Mesothelial cell of epicardium (in vitro differentiated cells): ENCODE measurements around the gene PDGFC. TPM values are rescaled to one million over a fixed set of nuclear protein-coding genes. Genes with fewer than 3 reads are reported as not detected.

Experiments
- DNase-seq, 2 experiments: peaks; one replicate each; pipeline ENCODE4 v3.0.0; 2021; ENCODE audit warnings: low spot score in 2 of 2; ENCODE audit not compliant: unreplicated experiment in 2 of 2
- H3K27ac Mint-ChIP-seq: 2 replicates; pipeline ENCODE4 v1.8.0; 2021; ENCODE audit warnings: mixed read lengths
- H3K27me3 Mint-ChIP-seq: 2 replicates; pipeline ENCODE4 v1.8.0; 2021; ENCODE audit warnings: low read depth, mixed read lengths
- H3K36me3 Mint-ChIP-seq: 2 replicates; pipeline ENCODE4 v1.8.0; 2021; ENCODE audit warnings: mixed read lengths
- H3K4me1 Mint-ChIP-seq: 2 replicates; pipeline ENCODE4 v1.8.0; 2021; ENCODE audit warnings: mixed read lengths
- H3K4me3 Mint-ChIP-seq: 2 replicates; pipeline ENCODE4 v1.8.0; 2021; ENCODE audit warnings: mild to moderate bottlenecking, moderate library complexity, mixed read lengths
- H3K9me3 Mint-ChIP-seq: 2 replicates; pipeline ENCODE4 v1.8.0; 2021; ENCODE audit warnings: mixed read lengths
- total RNA-seq: library from RNA; stranded (reverse); gene quantifications from 3 replicates; pipeline ENCODE4 v1.2.1, GENCODE V29; 2021
- TF ChIP-seq, protein P1 (sequence below): fragments of 200-600 bp; sonication (generic); IDR thresholded peaks from one replicate; pipeline ENCODE4 v1.5.0; 2021; ENCODE audit warnings: antibody characterized with exemption; ENCODE audit not compliant: unreplicated experiment

PDGFC gene
- total RNA-seq, 1 donor from 2014 or later, result 83.5 TPM

DNA sequence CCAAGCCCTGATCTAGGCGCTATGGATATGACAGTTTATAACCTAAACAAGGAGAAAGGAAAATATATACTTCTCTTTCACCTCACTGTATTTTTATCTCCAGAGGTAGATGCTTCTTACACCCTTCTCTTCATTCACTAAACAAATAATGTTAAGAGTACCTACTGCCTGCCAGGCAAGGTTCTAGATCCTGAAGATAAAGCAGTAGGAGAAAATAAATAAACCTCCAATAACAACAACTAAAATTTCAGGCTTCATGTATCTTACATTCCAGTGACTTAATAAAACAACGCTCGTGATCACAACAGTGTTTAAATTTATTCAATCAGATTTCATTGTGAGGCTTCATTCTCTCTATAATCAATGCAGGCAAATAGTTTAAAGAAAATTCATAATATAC, 20.7 kb downstream of the PDGFC start:
- DNase-seq, result no peak
- no peak overlapping the region for H3K4me3 Mint-ChIP-seq
- H3K27ac Mint-ChIP-seq, result peak overlapping the region; percentile 39
- peaks cover 3% of the 10 kb centered on the region for H3K9me3 Mint-ChIP-seq
- TF ChIP-seq, protein P1, sequence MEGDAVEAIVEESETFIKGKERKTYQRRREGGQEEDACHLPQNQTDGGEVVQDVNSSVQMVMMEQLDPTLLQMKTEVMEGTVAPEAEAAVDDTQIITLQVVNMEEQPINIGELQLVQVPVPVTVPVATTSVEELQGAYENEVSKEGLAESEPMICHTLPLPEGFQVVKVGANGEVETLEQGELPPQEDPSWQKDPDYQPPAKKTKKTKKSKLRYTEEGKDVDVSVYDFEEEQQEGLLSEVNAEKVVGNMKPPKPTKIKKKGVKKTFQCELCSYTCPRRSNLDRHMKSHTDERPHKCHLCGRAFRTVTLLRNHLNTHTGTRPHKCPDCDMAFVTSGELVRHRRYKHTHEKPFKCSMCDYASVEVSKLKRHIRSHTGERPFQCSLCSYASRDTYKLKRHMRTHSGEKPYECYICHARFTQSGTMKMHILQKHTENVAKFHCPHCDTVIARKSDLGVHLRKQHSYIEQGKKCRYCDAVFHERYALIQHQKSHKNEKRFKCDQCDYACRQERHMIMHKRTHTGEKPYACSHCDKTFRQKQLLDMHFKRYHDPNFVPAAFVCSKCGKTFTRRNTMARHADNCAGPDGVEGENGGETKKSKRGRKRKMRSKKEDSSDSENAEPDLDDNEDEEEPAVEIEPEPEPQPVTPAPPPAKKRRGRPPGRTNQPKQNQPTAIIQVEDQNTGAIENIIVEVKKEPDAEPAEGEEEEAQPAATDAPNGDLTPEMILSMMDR, result no peak
- peaks cover 7% of the 10 kb centered on the region for H3K36me3 Mint-ChIP-seq
- peaks cover 80% of the 10 kb centered on the region for H3K4me1 Mint-ChIP-seq
- no peaks in the 10 kb centered on the region for H3K27me3 Mint-ChIP-seq

DNA sequence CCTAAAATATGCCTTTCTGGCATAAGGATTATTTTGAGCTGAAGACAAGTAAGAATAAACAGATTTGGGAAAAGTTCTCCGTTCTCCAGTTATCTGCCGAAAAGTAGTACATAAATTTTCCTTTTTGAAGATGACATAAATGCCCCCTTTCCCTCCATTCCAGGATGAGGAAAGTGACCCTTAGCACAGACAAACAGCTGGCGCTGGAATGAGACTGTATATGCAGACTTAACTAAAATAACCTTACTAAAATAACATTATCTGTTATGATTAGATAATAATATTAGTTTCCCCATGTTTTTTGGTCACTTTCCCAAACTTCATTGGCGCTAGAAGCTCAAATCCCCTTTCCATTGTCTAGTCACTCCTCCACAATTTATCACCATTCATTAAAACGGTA, 21.5 kb downstream of the PDGFC start:
- peak overlapping the region; percentile 92 for H3K27ac Mint-ChIP-seq
- no peak for DNase-seq
- no peaks in the 10 kb centered on the region for H3K27me3 Mint-ChIP-seq
- no peak overlapping the region for H3K4me3 Mint-ChIP-seq
- H3K4me1 Mint-ChIP-seq, result peaks cover 87% of the 10 kb centered on the region
- TF ChIP-seq, protein P1, result no peak
- no peaks in the 10 kb centered on the region for H3K9me3 Mint-ChIP-seq
- H3K36me3 Mint-ChIP-seq, result peaks cover 3% of the 10 kb centered on the region

DNA sequence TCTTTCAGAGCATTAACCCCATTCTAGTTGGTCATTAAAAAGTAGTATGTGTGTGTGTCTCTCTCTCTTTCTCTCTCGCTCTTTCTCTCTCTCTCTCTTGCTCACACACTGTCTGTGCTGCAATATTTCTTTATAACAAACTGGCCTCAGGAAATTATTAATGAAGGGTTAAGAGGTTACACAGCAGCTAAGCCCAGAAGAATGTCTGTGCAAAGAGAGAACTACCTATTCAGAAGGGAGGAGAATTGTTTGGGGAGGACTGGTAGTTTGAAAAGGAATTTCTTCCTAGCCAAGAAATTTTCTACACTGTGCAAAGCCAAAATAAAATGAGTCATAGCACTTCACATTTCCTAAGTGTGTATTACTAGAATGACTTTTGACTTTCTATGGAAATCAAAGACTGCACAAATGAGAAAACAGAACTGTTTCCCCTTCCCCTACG, 22.2 kb downstream of the PDGFC start:
- H3K4me3 Mint-ChIP-seq, result no peak overlapping the region
- TF ChIP-seq, protein P1, result no peak
- peak overlapping the region; percentile 92 for H3K27ac Mint-ChIP-seq
- no peak for DNase-seq
- no peaks in the 10 kb centered on the region for H3K9me3 Mint-ChIP-seq
- H3K36me3 Mint-ChIP-seq, result no peaks in the 10 kb centered on the region
- H3K4me1 Mint-ChIP-seq, result peaks cover 88% of the 10 kb centered on the region
- no peaks in the 10 kb centered on the region for H3K27me3 Mint-ChIP-seq

DNA sequence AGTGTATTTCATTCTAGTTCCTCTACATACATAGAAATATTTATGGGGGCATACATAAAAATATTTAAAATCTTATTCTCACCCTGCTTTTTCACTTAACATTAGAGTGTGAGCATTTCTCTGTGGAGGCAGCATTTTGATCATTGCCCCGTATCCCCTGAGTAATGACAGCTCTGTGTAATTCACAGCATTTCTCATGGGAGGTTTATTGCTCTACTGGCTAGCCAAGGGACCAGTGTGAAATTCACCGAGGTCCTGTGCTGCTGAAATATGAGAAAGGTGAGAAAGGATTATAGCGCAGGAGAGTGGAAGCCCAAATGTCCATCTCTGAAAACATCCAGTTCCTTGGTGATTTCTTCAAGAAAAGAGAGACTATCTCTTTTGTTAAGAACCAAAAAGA, 22.9 kb downstream of the PDGFC start:
- Mint-ChIP-seq H3K4me1 (peaks cover 88% of the 10 kb centered on the region), H3K4me3 (no peak overlapping the region), H3K36me3 (no peaks in the 10 kb centered on the region), H3K27ac (peak overlapping the region; percentile 83), H3K9me3 (no peaks in the 10 kb centered on the region), H3K27me3 (no peaks in the 10 kb centered on the region)
- DNase-seq, result no peak
- TF ChIP-seq, protein P1, result no peak

DNA sequence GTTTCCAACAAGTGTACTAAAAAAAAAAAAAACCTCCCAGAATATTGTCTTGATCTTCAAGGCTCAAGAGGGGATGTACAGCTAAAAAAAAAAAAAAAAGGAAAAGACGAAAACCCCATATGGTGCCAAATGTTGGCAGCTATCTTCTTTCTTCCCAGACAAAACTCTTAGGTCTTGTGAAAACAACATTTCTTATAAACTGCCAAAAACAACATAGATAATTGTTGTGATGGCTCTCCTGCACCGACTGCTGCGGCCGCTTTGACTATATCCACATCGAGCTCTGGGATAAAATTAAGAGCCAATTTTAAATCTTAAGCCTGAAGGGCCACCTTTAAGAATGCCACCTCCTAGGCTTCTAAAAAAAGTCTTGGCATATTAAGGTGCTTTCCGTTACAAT, 23.5 kb downstream of the PDGFC start:
- H3K27me3 Mint-ChIP-seq, result no peaks in the 10 kb centered on the region
- peak overlapping the region; percentile 66 for H3K27ac Mint-ChIP-seq
- H3K36me3 Mint-ChIP-seq, result no peaks in the 10 kb centered on the region
- peaks cover 88% of the 10 kb centered on the region for H3K4me1 Mint-ChIP-seq
- no peak for DNase-seq
- no peaks in the 10 kb centered on the region for H3K9me3 Mint-ChIP-seq
- TF ChIP-seq, protein P1, result no peak
- no peak overlapping the region for H3K4me3 Mint-ChIP-seq
